ENCODE results near the gene ZNF511. TPM values are rescaled to one million over a fixed set of nuclear protein-coding genes. Genes with fewer than 3 reads are reported as not detected.

Gene ZNF511
- total and polyA plus RNA-seq, 9 of the 15 experiments (the other 6 are each of a cell fraction or from before 2014, with no cell fraction given) = 0.61 to 69.3 (median 40.1) TPM

DNA sequence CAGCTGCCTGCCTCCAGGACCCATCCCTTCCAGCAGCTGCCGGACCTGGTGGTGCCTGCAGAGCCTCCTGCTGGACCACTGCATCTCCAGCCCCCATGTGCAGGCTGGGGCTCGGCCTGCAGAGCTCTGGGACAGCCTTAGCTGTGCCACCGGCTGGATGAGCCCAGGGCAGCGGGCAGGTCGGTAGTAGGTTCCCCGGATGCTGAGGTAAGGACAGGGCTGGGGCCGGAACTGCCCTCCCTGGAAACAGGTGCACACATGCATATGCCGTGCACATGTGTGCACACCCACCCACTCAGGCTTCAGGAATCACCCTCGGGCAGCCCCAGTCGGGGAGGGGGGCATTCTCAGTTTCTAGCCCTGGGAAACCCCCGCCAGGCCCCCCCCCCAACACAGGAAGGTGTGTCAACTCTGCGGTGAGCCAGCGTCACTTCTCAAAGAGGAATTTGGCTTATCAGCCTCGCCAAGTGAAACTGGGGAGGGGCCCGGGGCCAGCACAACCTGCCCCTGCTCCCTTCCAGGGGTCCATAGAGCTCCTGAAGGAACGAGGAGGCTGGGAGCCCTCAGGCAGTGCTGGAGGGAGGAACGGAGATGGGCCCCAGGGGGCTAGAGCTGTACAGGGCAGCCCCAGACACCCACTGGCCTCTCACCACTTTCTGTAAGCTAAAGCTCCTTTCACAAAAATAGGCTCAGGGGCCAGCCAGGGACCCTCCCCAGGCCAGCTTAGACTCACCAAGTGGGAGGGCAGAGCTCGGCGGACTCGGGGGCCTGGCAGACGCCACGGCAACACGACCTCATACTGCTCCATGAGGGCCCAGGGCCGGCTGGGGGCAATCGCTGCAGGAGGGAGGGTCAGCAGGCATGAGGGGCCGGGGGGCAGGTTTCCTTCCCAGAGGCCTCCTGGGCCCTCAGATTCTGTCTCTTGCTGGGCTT is 33.7 kb upstream of the ZNF511 start (continued):
- no peak for TF ChIP-seq PRDM10 (IDR thresholded peaks at IDR 0.05; ENCODE audit: partially characterized antibody)
- TF ChIP-seq RB1 (IDR thresholded peaks at IDR 0.05; ENCODE audit: low read depth) = 0 out of 2 replicates have a peak, but pooled peaks have one; percentile 15
- peak; percentile 69 for TF ChIP-seq ARID1B (IDR thresholded peaks at IDR 0.05)
- no peak for TF ChIP-seq ZNF586 (CRISPR knock-in tag; conservative IDR thresholded peaks at IDR 0.05)
- TF ChIP-seq POLR3A (IDR thresholded peaks at IDR 0.05; ENCODE audit: borderline replicate concordance, extremely low read depth, insufficient read depth, insufficient read length) = no peak
- no peak for TF ChIP-seq ZNF398 (CRISPR knock-in tag; IDR thresholded peaks at IDR 0.05)
- TF ChIP-seq, protein P1, sequence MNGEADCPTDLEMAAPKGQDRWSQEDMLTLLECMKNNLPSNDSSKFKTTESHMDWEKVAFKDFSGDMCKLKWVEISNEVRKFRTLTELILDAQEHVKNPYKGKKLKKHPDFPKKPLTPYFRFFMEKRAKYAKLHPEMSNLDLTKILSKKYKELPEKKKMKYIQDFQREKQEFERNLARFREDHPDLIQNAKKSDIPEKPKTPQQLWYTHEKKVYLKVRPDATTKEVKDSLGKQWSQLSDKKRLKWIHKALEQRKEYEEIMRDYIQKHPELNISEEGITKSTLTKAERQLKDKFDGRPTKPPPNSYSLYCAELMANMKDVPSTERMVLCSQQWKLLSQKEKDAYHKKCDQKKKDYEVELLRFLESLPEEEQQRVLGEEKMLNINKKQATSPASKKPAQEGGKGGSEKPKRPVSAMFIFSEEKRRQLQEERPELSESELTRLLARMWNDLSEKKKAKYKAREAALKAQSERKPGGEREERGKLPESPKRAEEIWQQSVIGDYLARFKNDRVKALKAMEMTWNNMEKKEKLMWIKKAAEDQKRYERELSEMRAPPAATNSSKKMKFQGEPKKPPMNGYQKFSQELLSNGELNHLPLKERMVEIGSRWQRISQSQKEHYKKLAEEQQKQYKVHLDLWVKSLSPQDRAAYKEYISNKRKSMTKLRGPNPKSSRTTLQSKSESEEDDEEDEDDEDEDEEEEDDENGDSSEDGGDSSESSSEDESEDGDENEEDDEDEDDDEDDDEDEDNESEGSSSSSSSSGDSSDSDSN (IDR thresholded peaks at IDR 0.05; ENCODE audit: borderline replicate concordance in 1 of 2, low read depth in 2 of 2, low read length in 2 of 2) = no peak
- TF ChIP-seq, protein P2, sequence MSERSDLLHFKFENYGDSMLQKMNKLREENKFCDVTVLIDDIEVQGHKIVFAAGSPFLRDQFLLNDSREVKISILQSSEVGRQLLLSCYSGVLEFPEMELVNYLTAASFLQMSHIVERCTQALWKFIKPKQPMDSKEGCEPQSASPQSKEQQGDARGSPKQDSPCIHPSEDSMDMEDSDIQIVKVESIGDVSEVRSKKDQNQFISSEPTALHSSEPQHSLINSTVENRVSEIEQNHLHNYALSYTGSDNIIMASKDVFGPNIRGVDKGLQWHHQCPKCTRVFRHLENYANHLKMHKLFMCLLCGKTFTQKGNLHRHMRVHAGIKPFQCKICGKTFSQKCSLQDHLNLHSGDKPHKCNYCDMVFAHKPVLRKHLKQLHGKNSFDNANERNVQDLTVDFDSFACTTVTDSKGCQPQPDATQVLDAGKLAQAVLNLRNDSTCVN (CRISPR knock-in tag; IDR thresholded peaks at IDR 0.05) = no peak
- 0 out of 2 replicates have a peak, but pooled peaks have one; percentile 37 for TF ChIP-seq SMARCA4 (IDR thresholded peaks at IDR 0.05)

All from K562 (cell line).